ENCODE measurements around the gene CDK17. TPM values are rescaled to one million over a fixed set of nuclear protein-coding genes. Genes with fewer than 3 reads are reported as not detected.
A peak's percentile ranks its signal among the peaks of the same experiment; 100 is the strongest.
"Not testable (repeated sequence)": the region's sequence is repeated elsewhere in the genome, so short reads cannot be mapped to it uniquely, and the experiment has no call there.

The CDK17 gene
- total and polyA plus RNA-seq, 2 donors = 16.7 to 127 TPM

DNA sequence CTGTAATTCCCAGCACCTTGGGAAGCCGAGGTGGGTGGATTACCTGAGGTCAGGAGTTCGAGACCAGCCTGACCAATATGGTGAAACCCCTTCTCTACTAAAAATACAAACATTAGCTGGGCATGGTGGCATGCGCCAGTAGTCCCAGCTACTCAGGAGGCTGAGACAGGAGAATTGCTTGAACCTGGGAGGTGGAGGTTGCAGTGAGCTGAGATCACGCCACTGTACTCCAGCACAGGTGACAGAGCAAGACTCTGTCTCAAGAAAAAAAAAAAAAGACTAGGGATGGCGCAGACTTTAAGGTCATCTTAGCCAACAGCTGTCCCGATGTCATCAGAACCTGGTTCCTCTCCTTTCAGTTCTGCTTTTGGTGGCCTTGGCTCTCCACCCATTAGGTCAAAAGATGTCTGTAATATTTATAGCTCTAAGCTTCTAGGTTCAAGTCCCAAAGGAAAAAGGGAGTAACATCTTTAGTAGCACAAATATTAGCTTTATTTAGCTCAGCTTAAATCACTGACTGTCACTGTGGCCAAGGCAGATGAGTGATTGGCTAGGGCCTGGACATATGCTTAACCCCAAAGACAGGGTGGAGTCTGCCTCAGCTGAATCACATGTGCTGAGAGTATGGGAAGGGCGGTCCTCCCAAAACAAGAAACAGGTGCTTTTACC lies 7.3 kb upstream of the CDK17 start:
- DNase-seq (ENCODE audit: extremely low spot score); H3K4me3 ChIP-seq (ENCODE audit: low read depth, low read length); H3K27ac ChIP-seq (ENCODE audit: low read depth); H3K36me3 ChIP-seq (ENCODE audit: insufficient read depth); H3K4me1 ChIP-seq (ENCODE audit: insufficient read depth): not testable (repeated sequence)
- WGBS = 90% methylated on average over 7 of the region's 7 CpGs

DNA sequence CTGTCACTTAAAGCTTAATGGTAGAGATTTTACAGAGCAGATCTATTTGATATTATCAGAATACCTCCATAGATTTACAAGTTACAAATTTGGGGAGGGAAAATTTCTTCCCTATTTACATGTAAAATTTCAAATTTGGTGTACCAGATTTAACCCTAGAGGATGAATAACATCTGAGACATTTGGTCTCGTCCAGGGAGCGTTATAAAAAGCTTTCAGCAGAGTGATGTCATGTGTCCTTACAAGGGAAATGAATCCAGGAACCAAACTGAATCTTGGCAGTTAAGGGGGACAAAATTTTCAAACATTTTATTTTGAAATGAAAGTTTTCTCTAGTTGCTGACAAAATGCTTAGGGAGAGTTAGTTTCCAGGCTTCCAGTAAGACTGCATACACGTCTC lies 4.5 kb upstream of the CDK17 start:
- Histone ChIP-seq H3K36me3 (ENCODE audit: insufficient read depth) (no peaks in the 10 kb centered on the region), H3K27ac (ENCODE audit: low read depth) (no peak overlapping the region), H3K4me1 (ENCODE audit: insufficient read depth) (no peaks in the 10 kb centered on the region), H3K4me3 (ENCODE audit: low read depth, low read length) (no peak overlapping the region)
- DNase-seq (ENCODE audit: extremely low spot score) = no peak
- 41% methylated on average over 3 of the region's 3 CpGs for WGBS

DNA sequence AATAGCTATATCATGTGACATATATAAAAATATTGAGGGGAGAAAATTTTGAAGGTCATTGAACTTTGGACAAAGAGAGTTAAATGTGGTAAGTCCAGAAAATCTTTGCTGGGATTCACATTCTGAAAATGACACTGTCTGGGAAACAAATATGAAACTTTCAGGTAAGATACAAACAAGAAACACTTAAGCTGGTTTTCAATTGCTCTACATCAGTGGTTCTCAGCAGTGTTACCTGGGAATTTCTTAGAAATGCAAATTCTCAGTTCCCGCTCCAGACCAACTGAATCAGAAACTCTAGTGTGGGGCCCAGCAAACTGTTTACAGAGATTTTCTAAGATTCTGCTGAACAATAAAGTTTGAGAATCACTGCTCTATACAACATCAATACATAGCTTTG lies 3.6 kb upstream of the CDK17 start:
- WGBS = 97% methylated on average over 1 of the region's 1 CpG
- no peak overlapping the region for H3K27ac ChIP-seq (ENCODE audit: low read depth)
- H3K4me3 ChIP-seq (ENCODE audit: low read depth, low read length) = no peak overlapping the region
- DNase-seq (ENCODE audit: extremely low spot score) = no peak
- no peaks in the 10 kb centered on the region for H3K4me1 ChIP-seq (ENCODE audit: insufficient read depth)
- H3K36me3 ChIP-seq (ENCODE audit: insufficient read depth) = no peaks in the 10 kb centered on the region

DNA sequence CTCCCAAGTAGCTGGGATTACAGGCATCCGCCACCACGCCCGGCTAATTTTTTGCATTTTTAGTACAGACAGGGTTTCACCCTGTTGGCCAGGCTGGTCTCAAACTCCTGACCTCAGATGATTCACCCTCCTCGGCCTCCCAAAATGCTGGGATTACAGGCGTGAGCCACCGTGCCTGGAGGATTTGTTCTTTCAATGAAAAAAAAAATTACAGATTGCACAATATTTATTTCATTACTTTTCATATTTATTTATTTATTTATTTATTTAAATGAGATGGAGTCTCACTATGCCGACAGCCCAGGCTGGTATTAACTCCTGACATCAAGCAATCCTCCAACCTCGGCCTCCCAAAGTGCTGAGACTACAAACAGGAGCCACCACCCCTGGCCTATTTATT lies 2.3 kb upstream of the CDK17 start:
- DNase-seq (ENCODE audit: extremely low spot score); H3K4me1 ChIP-seq (ENCODE audit: insufficient read depth); H3K27ac ChIP-seq (ENCODE audit: low read depth); H3K36me3 ChIP-seq (ENCODE audit: insufficient read depth); H3K4me3 ChIP-seq (ENCODE audit: low read depth, low read length): not testable (repeated sequence)
- 95% methylated on average over 8 of the region's 8 CpGs for WGBS

DNA sequence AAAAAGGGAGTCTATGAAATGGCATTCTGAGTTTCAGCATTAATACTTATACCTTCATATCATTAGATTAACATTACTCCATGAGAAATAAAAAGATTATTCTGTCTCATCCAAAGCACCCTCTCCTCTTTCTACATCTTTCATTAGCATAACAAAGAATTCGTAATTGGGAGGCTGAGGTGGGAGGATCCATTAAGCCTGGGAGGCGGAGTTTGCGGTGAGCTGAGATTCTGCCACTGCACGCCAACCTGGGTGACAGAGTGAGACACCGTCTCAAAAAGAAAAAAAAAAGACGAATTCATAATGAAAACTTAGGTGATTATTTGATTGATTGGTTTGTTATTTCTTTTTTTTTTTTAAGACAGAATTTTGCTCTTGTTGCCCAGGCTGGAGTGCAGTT lies 1.8 kb upstream of the CDK17 start:
- H3K4me3 ChIP-seq (ENCODE audit: low read depth, low read length) = no peak overlapping the region
- H3K27ac ChIP-seq (ENCODE audit: low read depth) = no peak overlapping the region
- DNase-seq (ENCODE audit: extremely low spot score) = no peak
- 92% methylated on average over 6 of the region's 6 CpGs for WGBS
- no peaks in the 10 kb centered on the region for H3K36me3 ChIP-seq (ENCODE audit: insufficient read depth)
- no peaks in the 10 kb centered on the region for H3K4me1 ChIP-seq (ENCODE audit: insufficient read depth)

DNA sequence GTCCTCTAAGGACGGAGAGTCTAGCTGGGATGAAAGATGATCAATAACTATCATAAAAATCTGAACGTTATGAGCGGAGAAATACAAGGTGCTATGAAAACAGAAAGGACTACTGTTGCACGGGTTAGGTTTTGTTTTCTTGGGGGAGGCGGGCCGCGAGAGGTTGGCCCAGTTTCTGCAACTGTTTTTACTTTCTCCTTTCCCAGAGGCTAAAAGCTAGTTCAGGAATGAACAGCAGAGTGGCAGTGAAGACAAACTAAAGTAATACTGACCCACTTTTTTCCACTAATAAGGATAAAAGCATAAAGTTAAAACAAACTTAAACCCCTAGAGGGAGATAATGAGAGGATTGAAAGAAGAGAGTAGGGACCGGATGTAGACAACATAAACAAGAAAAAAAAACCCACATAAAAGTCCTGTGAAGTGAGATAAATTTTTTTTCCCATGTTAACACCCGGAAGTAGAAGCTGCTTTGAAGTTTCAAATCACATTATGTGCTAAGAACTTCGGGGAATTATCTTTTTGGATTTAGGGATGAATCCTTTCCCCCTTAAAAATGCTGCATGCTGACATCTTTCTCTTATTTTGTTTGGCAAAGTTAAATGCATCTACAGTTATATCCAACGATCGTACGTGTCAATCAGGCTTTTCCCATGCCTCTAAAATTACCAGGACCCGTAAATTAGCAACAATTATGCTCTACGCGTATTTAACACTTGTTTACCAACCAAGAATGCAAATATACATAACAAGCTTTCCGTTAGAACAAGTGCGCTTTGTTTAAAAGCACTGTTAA lies 1.0 kb upstream of the CDK17 start:
- 15% methylated on average over 18 of the region's 18 CpGs for WGBS
- H3K27ac ChIP-seq (ENCODE audit: low read depth) = peak overlapping the region; percentile 50
- no peaks in the 10 kb centered on the region for H3K4me1 ChIP-seq (ENCODE audit: insufficient read depth)
- H3K4me3 ChIP-seq (ENCODE audit: low read depth, low read length) = peak overlapping the region; percentile 91
- H3K36me3 ChIP-seq (ENCODE audit: insufficient read depth) = no peaks in the 10 kb centered on the region
- DNase-seq (ENCODE audit: extremely low spot score) = no peak

DNA sequence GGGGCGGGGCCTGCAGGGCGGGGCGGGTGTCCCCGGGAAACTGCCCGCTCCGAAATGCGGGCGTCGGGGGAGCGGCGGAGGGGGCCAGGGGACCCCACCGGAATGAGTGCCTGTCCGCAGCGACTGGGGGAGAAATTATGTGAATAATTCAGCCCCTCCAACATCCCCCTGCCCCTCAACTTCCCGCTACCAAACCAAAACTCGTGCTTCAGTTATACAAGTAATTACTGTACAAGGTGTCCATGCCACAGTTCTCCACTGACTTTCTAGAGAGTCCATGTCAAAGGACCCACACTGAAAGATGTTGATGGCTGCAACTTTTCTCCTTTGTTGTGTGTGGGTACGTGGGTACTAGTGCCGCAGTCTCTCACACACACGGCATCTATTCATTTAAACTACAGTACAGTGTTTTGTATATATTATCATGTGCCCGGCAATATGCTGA lies 414 bp upstream of the CDK17 start:
- Histone ChIP-seq H3K36me3 (ENCODE audit: insufficient read depth) (no peaks in the 10 kb centered on the region), H3K27ac (ENCODE audit: low read depth) (peak overlapping the region; percentile 77), H3K4me1 (ENCODE audit: insufficient read depth) (no peaks in the 10 kb centered on the region), H3K4me3 (ENCODE audit: low read depth, low read length) (peak overlapping the region; percentile 91)
- DNase-seq (ENCODE audit: extremely low spot score) = no peak
- 0% methylated on average over 20 of the region's 20 CpGs for WGBS

DNA sequence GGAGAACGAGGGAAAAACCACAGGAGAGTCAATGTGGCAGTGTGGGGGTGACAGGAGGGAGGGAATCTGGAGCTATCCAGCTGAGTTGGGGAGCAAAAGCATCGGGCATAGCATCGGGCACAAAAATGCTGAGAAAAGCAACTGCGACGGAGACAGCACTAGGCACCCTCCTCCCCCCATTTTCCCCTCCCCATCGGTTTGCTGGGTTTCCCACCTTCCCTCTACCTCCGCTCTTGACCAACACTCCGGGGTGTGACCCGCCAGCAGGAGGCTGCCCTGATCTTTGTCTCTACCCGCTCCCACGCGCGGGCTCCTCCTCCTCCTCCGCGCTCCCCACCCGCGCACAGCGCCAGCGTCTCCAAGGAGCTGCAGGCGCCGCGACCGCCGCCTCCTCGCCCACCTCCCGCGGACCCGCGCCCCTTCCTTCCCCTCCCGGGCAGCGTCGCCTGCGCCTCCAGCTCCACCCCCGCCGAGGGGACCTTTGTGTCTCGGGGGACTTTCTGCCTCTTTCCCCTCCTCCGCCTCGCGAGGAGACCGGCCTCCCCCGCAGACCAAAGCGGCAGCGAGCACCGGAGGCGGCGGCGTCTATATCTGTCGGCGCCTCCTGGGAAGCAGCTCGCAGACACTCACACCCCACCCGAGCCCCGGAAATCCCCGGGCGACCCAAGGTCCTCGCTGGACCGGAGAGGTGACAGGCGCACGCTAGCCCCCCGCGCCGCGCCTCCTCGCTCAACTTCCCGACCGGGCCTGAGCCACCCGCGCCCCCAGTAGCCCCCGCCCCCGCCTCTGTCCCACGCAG lies 920 bp downstream of the CDK17 start:
- no peak for DNase-seq (ENCODE audit: extremely low spot score)
- under 1% methylated on average over 70 of the region's 70 CpGs for WGBS
- H3K27ac ChIP-seq (ENCODE audit: low read depth) = peak overlapping the region; percentile 95
- peak overlapping the region; percentile 91 for H3K4me3 ChIP-seq (ENCODE audit: low read depth, low read length)
- no peaks in the 10 kb centered on the region for H3K36me3 ChIP-seq (ENCODE audit: insufficient read depth)
- no peaks in the 10 kb centered on the region for H3K4me1 ChIP-seq (ENCODE audit: insufficient read depth)

DNA sequence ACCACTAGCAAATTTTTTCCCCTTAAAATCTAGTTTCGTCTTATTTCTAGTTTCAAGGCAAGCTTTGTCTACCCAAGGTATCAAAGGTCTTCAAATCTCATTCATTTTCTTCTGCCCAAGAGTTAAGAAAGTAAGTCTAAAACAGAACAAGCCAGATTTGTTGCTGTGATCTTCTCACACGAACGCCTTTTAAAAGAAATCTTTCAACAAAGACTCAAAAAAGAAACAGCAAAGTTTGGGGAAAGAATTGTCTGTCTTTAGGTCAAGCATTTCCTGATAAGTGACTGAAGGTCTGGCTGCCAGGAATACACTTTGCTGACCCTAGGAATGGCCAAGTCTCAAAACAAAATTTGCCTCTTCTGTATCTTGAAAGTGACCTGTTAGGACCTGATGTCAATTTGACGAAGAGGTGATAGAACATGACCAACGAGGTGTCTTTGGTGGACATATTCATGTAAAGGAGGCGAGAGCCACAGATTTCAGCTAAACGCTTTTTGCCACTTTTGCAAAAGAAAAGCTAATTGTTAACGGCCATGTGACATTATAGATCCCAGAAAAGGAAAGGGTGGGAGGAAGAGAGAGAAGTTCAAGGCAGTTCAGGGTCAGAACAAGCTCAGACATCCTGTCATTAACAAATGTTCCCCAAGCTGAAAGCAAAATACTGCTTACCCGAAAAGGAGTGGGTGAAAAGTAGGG lies 1.7 kb downstream of the CDK17 start:
- WGBS = 4% methylated on average over 9 of the region's 9 CpGs
- H3K4me3 ChIP-seq (ENCODE audit: low read depth, low read length) = peak overlapping the region; percentile 91
- H3K36me3 ChIP-seq (ENCODE audit: insufficient read depth) = no peaks in the 10 kb centered on the region
- H3K27ac ChIP-seq (ENCODE audit: low read depth) = peak overlapping the region; percentile 95
- no peak for DNase-seq (ENCODE audit: extremely low spot score)
- H3K4me1 ChIP-seq (ENCODE audit: insufficient read depth) = no peaks in the 10 kb centered on the region

DNA sequence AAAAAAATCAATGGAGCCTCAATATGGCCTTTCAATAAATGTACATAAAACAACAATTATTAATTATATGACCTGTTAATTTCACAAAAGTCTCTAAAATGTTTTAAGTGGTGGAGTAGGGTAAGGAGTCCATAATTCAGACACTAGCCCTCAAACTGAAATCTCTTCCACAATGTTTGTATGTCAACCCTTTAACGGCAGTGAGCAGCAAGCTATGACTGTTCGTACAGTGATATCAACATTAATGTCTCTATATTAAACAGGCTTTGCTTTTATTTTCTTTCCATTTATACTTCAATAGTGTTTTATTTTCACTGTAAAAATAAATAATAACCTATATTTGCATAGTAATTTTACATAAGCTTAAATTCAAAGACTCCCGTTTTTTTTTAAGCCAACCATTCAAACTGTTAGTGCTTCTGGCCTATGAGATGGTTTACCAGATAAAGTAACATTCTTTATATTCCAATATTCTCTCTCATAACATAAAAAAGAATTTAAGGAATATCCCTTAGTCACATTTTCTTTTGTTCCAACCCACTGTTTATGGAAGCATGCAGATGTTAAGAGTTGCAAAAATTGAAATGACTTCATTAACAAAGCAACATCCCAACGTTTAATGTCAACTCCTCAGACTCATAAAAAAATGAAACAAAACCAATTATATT lies 2.3 kb downstream of the CDK17 start:
- H3K4me3 ChIP-seq (ENCODE audit: low read depth, low read length) = peak overlapping the region; percentile 91
- H3K4me1 ChIP-seq (ENCODE audit: insufficient read depth) = no peaks in the 10 kb centered on the region
- H3K36me3 ChIP-seq (ENCODE audit: insufficient read depth) = no peaks in the 10 kb centered on the region
- peak overlapping the region; percentile 38 for H3K27ac ChIP-seq (ENCODE audit: low read depth)
- 20% methylated on average over 4 of the region's 4 CpGs for WGBS
- no peak for DNase-seq (ENCODE audit: extremely low spot score)

DNA sequence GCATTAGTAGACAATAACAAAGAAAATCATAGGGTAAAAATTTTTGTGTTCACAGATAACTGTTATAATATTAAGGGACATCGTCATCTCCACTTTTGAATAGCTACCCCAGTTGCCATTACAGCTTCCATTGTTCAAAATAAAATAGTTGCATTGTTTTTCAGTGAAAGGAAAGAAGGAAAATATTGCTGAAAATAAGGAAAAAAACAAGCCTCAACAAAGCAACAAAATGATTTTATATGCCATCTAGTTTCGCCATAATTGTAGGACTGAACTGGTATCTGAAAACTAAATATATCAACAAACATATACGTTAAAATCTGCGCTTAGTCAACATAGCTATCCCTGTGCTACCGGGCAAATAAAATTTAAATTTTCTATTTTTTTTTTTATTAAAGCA lies 3.3 kb downstream of the CDK17 start:
- 73% methylated on average over 5 of the region's 5 CpGs for WGBS
- Histone ChIP-seq H3K36me3 (ENCODE audit: insufficient read depth) (no peaks in the 10 kb centered on the region), H3K4me3 (ENCODE audit: low read depth, low read length) (no peak overlapping the region), H3K4me1 (ENCODE audit: insufficient read depth) (no peaks in the 10 kb centered on the region), H3K27ac (ENCODE audit: low read depth) (no peak overlapping the region)
- no peak for DNase-seq (ENCODE audit: extremely low spot score)

DNA sequence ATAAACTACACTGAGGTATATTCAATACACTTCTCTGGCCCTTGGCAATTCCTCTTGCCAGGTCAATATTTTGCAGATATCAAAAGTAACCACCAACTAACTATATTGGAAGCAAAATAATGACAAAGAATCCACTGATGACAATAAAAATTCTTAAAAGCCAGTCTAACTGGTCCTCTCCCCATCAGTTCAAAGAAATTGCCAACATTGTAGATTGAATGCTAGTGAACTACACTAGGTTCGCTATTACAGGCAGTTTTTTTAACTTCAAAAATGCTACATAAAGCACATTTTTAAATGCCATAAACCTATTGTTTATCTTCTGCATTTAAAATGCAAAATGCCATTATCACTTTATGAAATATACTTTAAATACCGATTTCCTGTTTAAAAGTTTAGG lies 4.0 kb downstream of the CDK17 start:
- H3K4me1 ChIP-seq (ENCODE audit: insufficient read depth) = no peaks in the 10 kb centered on the region
- no peaks in the 10 kb centered on the region for H3K36me3 ChIP-seq (ENCODE audit: insufficient read depth)
- 89% methylated on average over 2 of the region's 2 CpGs for whole genome bisulfite sequencing
- no peak for DNase-seq (ENCODE audit: extremely low spot score)
- H3K27ac ChIP-seq (ENCODE audit: low read depth) = no peak overlapping the region
- no peak overlapping the region for H3K4me3 ChIP-seq (ENCODE audit: low read depth, low read length)

DNA sequence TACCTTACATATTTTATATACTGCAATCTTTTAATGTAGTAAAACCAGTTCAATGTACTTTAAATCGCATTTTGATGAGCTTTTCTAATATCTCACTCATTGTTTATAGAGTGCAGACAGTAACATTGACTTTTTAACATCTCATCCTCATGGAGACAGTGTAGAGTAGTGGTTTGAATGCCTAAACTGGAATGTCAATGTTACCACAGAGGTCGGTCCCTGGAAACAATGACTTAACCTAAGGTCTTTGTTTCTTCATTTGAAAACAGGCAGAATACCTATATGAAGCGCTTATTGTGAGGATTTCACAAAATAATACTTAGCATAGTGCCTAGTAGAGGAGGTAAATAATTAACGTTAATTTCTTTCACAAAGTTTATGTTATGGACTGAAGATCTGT lies 5.0 kb downstream of the CDK17 start:
- 88% methylated on average over 4 of the region's 4 CpGs for WGBS
- Histone ChIP-seq H3K27ac (ENCODE audit: low read depth) (no peak overlapping the region), H3K4me3 (ENCODE audit: low read depth, low read length) (no peak overlapping the region), H3K36me3 (ENCODE audit: insufficient read depth) (no peaks in the 10 kb centered on the region), H3K4me1 (ENCODE audit: insufficient read depth) (no peaks in the 10 kb centered on the region)
- DNase-seq (ENCODE audit: extremely low spot score) = no peak
